K562 (cell line): ENCODE data around the gene RBL1.

ENCODE experiments used
- ELF1 ChIP-seq: fragments of 200-800 bp; sonication (Bioruptor generic); IDR thresholded peaks from 2 replicates; pipeline ENCODE4 v1.6.1; 2016; ENCODE audit warnings: missing genetic modification characterization, missing compliant biosample characterization
- EP300 ChIP-seq: IDR thresholded peaks from 2 replicates; pipeline ENCODE4 v1.6.1; 2012; ENCODE audit warnings: low read length, improper control_type of control experiment
- MAZ ChIP-seq, 2 experiments: fragments of 450-650 bp in 1 of 2; sonication (generic) in 1 of 2; formaldehyde crosslinking; IDR thresholded peaks in 1 of 2; conservative IDR thresholded peaks in 1 of 2; 2 replicates each; pipeline versions ENCODE4 v1.4.0 to v1.5.0; 2020; ENCODE audit warnings: mild to moderate bottlenecking in 1 of 2, missing genetic modification reagents in 1 of 2
- NFE2L1 ChIP-seq: fragments of 450-650 bp; IDR thresholded peaks from 2 replicates; pipeline ENCODE4 v1.6.1; 2016; ENCODE audit warnings: missing genetic modification characterization, low read depth, mild to moderate bottlenecking, missing compliant biosample characterization, moderate library complexity, borderline replicate concordance
- POLR2A ChIP-seq: fragments of 450-650 bp; conservative IDR thresholded peaks from 2 replicates; pipeline ENCODE4 v1.6.1; 2016
- RBFOX2 ChIP-seq: fragments of 200-400 bp; formaldehyde crosslinking; IDR thresholded peaks from 2 replicates; pipeline ENCODE4 v1.6.1; 2017; ENCODE audit warnings: low read depth, mild to moderate bottlenecking, low read length, moderate library complexity
- SIN3A ChIP-seq, 2 experiments: fragments of 150-350 bp in 1 of 2; IDR thresholded peaks; 2 replicates each; pipeline ENCODE4 v1.6.1; 2011 to 2016; ENCODE audit warnings: borderline replicate concordance in 2 of 2, low read depth in 2 of 2, low read length in 2 of 2, mild to moderate bottlenecking in 2 of 2, moderate library complexity in 2 of 2; ENCODE audit not compliant: control insufficient read depth in 1 of 2
- TAF1 ChIP-seq: IDR thresholded peaks from 2 replicates; pipeline ENCODE4 v1.6.1; 2011; ENCODE audit warnings: mild to moderate bottlenecking, low read length, moderate library complexity; ENCODE audit not compliant: insufficient read depth, control insufficient read depth, severe bottlenecking; ENCODE audit errors: extremely low read depth
- ZNF121 ChIP-seq: sonication (generic); formaldehyde crosslinking; conservative IDR thresholded peaks from 2 replicates; pipeline ENCODE4 v1.8.0; 2022; ENCODE audit warnings: missing genetic modification reagents
- ZNF143 ChIP-seq: sonication (generic); formaldehyde crosslinking; IDR thresholded peaks from 2 replicates; pipeline ENCODE4 v1.9.0; 2022; ENCODE audit warnings: mild to moderate bottlenecking, missing genetic modification reagents
- ZNF830 ChIP-seq: fragments of 250-450 bp; sonication (Bioruptor Pico); IDR thresholded peaks from 2 replicates; pipeline ENCODE4 v1.5.0; 2021; ENCODE audit warnings: mild to moderate bottlenecking
- TF ChIP-seq, protein P1 (sequence below), 3 experiments: IDR thresholded peaks in 2 of 3; conservative IDR thresholded peaks in 1 of 3; 2 replicates each; pipeline ENCODE4 v1.5.1; 2011 to 2012; ENCODE audit warnings: low read length in 3 of 3, mild to moderate bottlenecking in 3 of 3, control low read depth in 2 of 3, improper control_type of control experiment in 1 of 3, inconsistent platforms in 1 of 3, low read depth in 1 of 3, mixed read lengths in 1 of 3, moderate library complexity in 1 of 3; ENCODE audit not compliant: insufficient read depth in 2 of 3
- TF ChIP-seq, protein P2 (sequence below): sonication (generic); formaldehyde crosslinking; IDR thresholded peaks from 2 replicates; pipeline ENCODE4 v1.8.0; 2022; ENCODE audit warnings: missing genetic modification reagents, mild to moderate bottlenecking, borderline replicate concordance
- TF ChIP-seq, protein P3 (sequence below): fragments of 450-650 bp; IDR thresholded peaks from 2 replicates; pipeline ENCODE4 v1.6.1; 2017; ENCODE audit warnings: antibody characterized with exemption, mild to moderate bottlenecking

DNA sequence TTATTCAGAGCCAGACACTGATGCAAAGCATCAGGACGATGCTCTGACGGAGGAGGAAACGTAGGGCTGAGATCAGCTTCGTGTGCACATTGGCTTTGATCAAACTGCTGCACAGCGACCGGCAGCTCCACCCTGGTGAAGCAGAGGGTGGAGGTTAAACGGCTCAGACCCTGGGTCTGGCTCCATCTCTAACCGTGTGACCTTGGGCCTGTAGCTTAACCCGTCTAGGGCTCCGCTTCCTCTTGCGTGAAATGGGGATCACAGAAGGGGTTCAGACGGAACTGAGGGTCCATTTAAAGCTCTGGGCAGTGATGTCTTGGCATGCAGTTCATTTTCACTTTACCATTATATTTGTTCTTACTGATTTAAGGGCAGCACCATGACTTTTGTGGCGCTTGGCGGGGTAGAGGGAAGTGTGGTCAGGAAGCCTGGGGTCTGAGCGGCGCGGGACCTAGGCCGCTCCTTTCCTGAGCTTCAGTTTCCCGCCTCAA is 644 bp downstream of the RBL1 start:
- TF ChIP-seq POLR2A, result 0 out of 2 replicates have a peak, but pooled peaks have one; percentile 25
- TF ChIP-seq ZNF830 (CRISPR knock-in tag), result no peak
- TF ChIP-seq MAZ (CRISPR knock-in tag; conservative IDR thresholded peaks at IDR 0.05 in 1 of 2, IDR thresholded peaks at IDR 0.05 in 1 of 2), result no peak
- TF ChIP-seq, protein P1, sequence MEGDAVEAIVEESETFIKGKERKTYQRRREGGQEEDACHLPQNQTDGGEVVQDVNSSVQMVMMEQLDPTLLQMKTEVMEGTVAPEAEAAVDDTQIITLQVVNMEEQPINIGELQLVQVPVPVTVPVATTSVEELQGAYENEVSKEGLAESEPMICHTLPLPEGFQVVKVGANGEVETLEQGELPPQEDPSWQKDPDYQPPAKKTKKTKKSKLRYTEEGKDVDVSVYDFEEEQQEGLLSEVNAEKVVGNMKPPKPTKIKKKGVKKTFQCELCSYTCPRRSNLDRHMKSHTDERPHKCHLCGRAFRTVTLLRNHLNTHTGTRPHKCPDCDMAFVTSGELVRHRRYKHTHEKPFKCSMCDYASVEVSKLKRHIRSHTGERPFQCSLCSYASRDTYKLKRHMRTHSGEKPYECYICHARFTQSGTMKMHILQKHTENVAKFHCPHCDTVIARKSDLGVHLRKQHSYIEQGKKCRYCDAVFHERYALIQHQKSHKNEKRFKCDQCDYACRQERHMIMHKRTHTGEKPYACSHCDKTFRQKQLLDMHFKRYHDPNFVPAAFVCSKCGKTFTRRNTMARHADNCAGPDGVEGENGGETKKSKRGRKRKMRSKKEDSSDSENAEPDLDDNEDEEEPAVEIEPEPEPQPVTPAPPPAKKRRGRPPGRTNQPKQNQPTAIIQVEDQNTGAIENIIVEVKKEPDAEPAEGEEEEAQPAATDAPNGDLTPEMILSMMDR (IDR thresholded peaks at IDR 0.05 in 2 of 3, conservative IDR thresholded peaks at IDR 0.05 in 1 of 3; ENCODE audit: insufficient read depth in 2 of 3, low read depth in 1 of 3, low read length in 3 of 3), result no peak
- no peak for TF ChIP-seq EP300
- no peak for TF ChIP-seq RBFOX2
- TF ChIP-seq NFE2L1 (tag), result no peak
- no peak for TF ChIP-seq SIN3A (IDR thresholded peaks at IDR 0.05; ENCODE audit: borderline replicate concordance in 2 of 2, control insufficient read depth in 1 of 2, low read depth in 2 of 2, low read length in 2 of 2)
- TF ChIP-seq ELF1 (tag), result no peak
- TF ChIP-seq, protein P2, sequence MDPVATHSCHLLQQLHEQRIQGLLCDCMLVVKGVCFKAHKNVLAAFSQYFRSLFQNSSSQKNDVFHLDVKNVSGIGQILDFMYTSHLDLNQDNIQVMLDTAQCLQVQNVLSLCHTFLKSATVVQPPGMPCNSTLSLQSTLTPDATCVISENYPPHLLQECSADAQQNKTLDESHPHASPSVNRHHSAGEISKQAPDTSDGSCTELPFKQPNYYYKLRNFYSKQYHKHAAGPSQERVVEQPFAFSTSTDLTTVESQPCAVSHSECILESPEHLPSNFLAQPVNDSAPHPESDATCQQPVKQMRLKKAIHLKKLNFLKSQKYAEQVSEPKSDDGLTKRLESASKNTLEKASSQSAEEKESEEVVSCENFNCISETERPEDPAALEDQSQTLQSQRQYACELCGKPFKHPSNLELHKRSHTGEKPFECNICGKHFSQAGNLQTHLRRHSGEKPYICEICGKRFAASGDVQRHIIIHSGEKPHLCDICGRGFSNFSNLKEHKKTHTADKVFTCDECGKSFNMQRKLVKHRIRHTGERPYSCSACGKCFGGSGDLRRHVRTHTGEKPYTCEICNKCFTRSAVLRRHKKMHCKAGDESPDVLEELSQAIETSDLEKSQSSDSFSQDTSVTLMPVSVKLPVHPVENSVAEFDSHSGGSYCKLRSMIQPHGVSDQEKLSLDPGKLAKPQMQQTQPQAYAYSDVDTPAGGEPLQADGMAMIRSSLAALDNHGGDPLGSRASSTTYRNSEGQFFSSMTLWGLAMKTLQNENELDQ (CRISPR knock-in tag), result no peak
- TF ChIP-seq TAF1, result no peak
- no peak for TF ChIP-seq ZNF143 (CRISPR knock-in tag)
- TF ChIP-seq ZNF121 (CRISPR knock-in tag), result no peak
- TF ChIP-seq, protein P3, sequence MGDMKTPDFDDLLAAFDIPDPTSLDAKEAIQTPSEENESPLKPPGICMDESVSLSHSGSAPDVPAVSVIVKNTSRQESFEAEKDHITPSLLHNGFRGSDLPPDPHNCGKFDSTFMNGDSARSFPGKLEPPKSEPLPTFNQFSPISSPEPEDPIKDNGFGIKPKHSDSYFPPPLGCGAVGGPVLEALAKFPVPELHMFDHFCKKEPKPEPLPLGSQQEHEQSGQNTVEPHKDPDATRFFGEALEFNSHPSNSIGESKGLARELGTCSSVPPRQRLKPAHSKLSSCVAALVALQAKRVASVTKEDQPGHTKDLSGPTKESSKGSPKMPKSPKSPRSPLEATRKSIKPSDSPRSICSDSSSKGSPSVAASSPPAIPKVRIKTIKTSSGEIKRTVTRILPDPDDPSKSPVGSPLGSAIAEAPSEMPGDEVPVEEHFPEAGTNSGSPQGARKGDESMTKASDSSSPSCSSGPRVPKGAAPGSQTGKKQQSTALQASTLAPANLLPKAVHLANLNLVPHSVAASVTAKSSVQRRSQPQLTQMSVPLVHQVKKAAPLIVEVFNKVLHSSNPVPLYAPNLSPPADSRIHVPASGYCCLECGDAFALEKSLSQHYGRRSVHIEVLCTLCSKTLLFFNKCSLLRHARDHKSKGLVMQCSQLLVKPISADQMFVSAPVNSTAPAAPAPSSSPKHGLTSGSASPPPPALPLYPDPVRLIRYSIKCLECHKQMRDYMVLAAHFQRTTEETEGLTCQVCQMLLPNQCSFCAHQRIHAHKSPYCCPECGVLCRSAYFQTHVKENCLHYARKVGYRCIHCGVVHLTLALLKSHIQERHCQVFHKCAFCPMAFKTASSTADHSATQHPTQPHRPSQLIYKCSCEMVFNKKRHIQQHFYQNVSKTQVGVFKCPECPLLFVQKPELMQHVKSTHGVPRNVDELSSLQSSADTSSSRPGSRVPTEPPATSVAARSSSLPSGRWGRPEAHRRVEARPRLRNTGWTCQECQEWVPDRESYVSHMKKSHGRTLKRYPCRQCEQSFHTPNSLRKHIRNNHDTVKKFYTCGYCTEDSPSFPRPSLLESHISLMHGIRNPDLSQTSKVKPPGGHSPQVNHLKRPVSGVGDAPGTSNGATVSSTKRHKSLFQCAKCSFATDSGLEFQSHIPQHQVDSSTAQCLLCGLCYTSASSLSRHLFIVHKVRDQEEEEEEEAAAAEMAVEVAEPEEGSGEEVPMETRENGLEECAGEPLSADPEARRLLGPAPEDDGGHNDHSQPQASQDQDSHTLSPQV, result no peak
